Measurements from ENCODE around the gene CCDC3.
"Not testable (repeated sequence)": the region's sequence is repeated elsewhere in the genome, so short reads cannot be mapped to it uniquely, and the experiment has no call there.

The CCDC3 gene

DNA sequence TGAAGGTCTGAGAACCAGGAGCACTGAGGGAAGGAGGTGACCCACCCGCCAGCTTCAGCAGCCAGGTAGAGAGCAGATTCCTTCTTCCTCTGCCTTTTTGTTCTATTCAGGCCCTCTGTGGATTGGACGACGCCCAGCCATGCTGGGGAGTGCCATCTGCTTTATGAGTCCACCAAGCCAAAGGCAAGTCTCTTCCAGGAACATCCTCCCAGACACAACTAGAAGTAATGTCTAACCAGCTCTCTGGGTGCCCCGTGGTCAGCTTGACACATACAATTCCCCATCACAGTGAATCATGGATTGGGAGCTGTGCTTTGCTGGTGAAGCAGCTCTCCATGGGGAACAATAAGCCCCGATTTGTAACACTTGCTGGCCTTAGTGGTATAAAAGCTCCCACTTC lies 125.2 kb downstream of the CCDC3 start:
- H3K27ac ChIP-seq: no peak overlapping the region
- TF ChIP-seq CTCF (IDR thresholded peaks at IDR 0.05) (no peak), ZFX (IDR thresholded peaks at IDR 0.05; ENCODE audit: borderline replicate concordance) (no peak)

- TF ChIP-seq ZFX (IDR thresholded peaks at IDR 0.05; ENCODE audit: borderline replicate concordance) (no peak), CTCF (IDR thresholded peaks at IDR 0.05) (no peak)
- H3K27ac ChIP-seq: no peak overlapping the region
These were observed 126.4 kb downstream of the CCDC3 start for GRCh38 chr10:12875100-12875499.

- H3K27ac ChIP-seq: no peak overlapping the region
- TF ChIP-seq ZFX (IDR thresholded peaks at IDR 0.05; ENCODE audit: borderline replicate concordance): no peak
- no peak for TF ChIP-seq CTCF (IDR thresholded peaks at IDR 0.05)
These were observed 127.0 kb downstream of the CCDC3 start for GRCh38 chr10:12874501-12874900.

GRCh38 chr10:12873172-12873571 lies 128.3 kb downstream of the CCDC3 start:
- TF ChIP-seq CTCF (IDR thresholded peaks at IDR 0.05): no peak
- no peak for TF ChIP-seq ZFX (IDR thresholded peaks at IDR 0.05; ENCODE audit: borderline replicate concordance)
- H3K27ac ChIP-seq: no peak overlapping the region

DNA sequence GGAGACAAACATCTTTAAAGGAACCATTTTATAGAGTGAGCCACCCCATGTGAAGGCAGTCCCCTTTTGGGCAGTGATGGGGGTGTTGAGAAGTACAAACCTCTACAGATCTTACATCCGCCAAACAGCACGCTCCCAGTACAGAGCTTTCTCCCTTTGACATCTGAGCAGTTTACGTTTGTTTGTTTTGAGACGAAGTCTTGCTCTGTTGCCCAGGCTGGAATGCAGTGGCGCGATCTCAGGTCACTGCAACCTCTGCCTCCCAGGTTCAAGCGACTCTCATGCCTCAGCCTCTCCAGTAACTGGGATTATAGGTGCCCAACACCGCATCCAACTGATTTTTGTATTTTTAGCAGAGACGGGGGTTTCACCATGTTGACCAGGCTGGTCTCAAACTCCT lies 128.9 kb downstream of the CCDC3 start:
- TF ChIP-seq CTCF (IDR thresholded peaks at IDR 0.05): no peak
- TF ChIP-seq ZFX (IDR thresholded peaks at IDR 0.05; ENCODE audit: borderline replicate concordance): no peak
- H3K27ac ChIP-seq: no peak overlapping the region

GRCh38 chr10:12869427-12869826 lies 132.1 kb downstream of the CCDC3 start:
- no peak for TF ChIP-seq CTCF (IDR thresholded peaks at IDR 0.05)
- TF ChIP-seq ZFX (IDR thresholded peaks at IDR 0.05; ENCODE audit: borderline replicate concordance): no peak
- H3K27ac ChIP-seq: no peak overlapping the region

DNA sequence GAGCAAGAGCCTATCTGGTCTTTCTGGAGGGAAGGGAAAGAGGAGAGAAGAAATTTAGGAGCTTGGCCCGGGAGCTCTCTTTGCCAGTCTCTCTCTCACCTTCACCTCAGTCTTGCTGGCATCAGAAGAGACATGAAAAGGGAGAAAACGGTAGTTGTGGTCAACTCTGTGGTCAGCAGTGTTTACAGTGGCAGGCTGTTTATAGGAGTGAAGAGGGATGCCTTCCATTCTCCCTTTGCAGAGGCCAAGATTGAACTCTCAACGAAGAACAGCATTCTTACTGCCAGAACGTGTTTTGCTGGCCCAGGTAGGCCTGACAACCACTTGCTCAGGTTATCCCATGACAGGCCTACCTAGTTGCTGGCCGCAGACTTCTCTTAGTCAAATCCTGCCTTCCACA lies 133.3 kb downstream of the CCDC3 start:
- TF ChIP-seq ZFX (IDR thresholded peaks at IDR 0.05; ENCODE audit: borderline replicate concordance): no peak
- no peak for TF ChIP-seq CTCF (IDR thresholded peaks at IDR 0.05)
- no peak overlapping the region for H3K27ac ChIP-seq

- not testable (repeated sequence) for H3K27ac ChIP-seq
These were observed 136.0 kb downstream of the CCDC3 start for GRCh38 chr10:12865515-12865914.
